ENCODE measurements around the gene COLQ.
"Not testable (repeated sequence)": the region's sequence is repeated elsewhere in the genome, so short reads cannot be mapped to it uniquely, and the experiment has no call there.

Gene COLQ

GRCh38 chr3:15521573-15521965 is at the start of gene COLQ:
Gene COLQ (minus strand): TSS chr3:15521706. CDS start chr3:15521625, 81 bp downstream.
- in situ Hi-C loops (cut with HindIII; ENCODE audit: low sequenced_read_pairs) = no loop called here

GRCh38 chr3:15563190-15563589 is 41.7 kb upstream of the COLQ start:
- in situ Hi-C loops (cut with HindIII; ENCODE audit: low sequenced_read_pairs) = no loop called here

- in situ Hi-C loops (cut with HindIII; ENCODE audit: low sequenced_read_pairs) = no loop called here
Measured at GRCh38 chr3:15562560-15562959, 41.1 kb upstream of the COLQ start.

- in situ Hi-C loops (cut with HindIII; ENCODE audit: low sequenced_read_pairs) = no loop called here
Measured at GRCh38 chr3:15558581-15558980, 37.1 kb upstream of the COLQ start.

GRCh38 chr3:15557511-15557946 is 36.0 kb upstream of the COLQ start:
- in situ Hi-C loops (cut with HindIII; ENCODE audit: low sequenced_read_pairs) = no loop called here

GRCh38 chr3:15556512-15556911 is 35.0 kb upstream of the COLQ start:
- in situ Hi-C loops (cut with HindIII; ENCODE audit: low sequenced_read_pairs) = no loop called here

GRCh38 chr3:15553749-15554148 is 32.2 kb upstream of the COLQ start:
- in situ Hi-C loops (cut with HindIII; ENCODE audit: low sequenced_read_pairs) = no loop called here

GRCh38 chr3:15551902-15552301 is 30.4 kb upstream of the COLQ start:
- in situ Hi-C loops (cut with HindIII; ENCODE audit: low sequenced_read_pairs) = no loop called here

GRCh38 chr3:15549846-15550245 is 28.3 kb upstream of the COLQ start:
- in situ Hi-C loops (cut with HindIII; ENCODE audit: low sequenced_read_pairs) = no loop called here

- in situ Hi-C loops (cut with HindIII; ENCODE audit: low sequenced_read_pairs) = no loop called here
Measured at GRCh38 chr3:15542614-15543013, 21.1 kb upstream of the COLQ start.

- in situ Hi-C loops (cut with HindIII; ENCODE audit: low sequenced_read_pairs) = no loop called here
Measured at GRCh38 chr3:15541371-15541770, 19.9 kb upstream of the COLQ start.

GRCh38 chr3:15539066-15539465 is 17.6 kb upstream of the COLQ start:
- in situ Hi-C loops (cut with HindIII; ENCODE audit: low sequenced_read_pairs) = no loop called here

- in situ Hi-C loops (cut with HindIII; ENCODE audit: low sequenced_read_pairs) = no loop called here
Measured at GRCh38 chr3:15538345-15538744, 16.8 kb upstream of the COLQ start.

GRCh38 chr3:15536856-15537255 is 15.3 kb upstream of the COLQ start:
- in situ Hi-C loops (cut with HindIII; ENCODE audit: low sequenced_read_pairs) = no loop called here

GRCh38 chr3:15535732-15536131 is 14.2 kb upstream of the COLQ start:
- in situ Hi-C loops (cut with HindIII; ENCODE audit: low sequenced_read_pairs) = no loop called here

- in situ Hi-C loops (cut with HindIII; ENCODE audit: low sequenced_read_pairs) = not testable (repeated sequence)
Measured at GRCh38 chr3:15532614-15533013, 11.1 kb upstream of the COLQ start.

- in situ Hi-C loops (cut with HindIII; ENCODE audit: low sequenced_read_pairs) = no loop called here
Measured at GRCh38 chr3:15531346-15531745, 9.8 kb upstream of the COLQ start.

GRCh38 chr3:15528854-15529537 is 7.5 kb upstream of the COLQ start:
- in situ Hi-C loops (cut with HindIII; ENCODE audit: low sequenced_read_pairs) = no loop called here

GRCh38 chr3:15527031-15527459 is 5.5 kb upstream of the COLQ start:
- in situ Hi-C loops (cut with HindIII; ENCODE audit: low sequenced_read_pairs) = no loop called here

GRCh38 chr3:15525790-15526189 is 4.3 kb upstream of the COLQ start:
- in situ Hi-C loops (cut with HindIII; ENCODE audit: low sequenced_read_pairs) = no loop called here

- in situ Hi-C loops (cut with HindIII; ENCODE audit: low sequenced_read_pairs) = no loop called here
Measured at GRCh38 chr3:15523660-15524417, 2.3 kb upstream of the COLQ start.

- in situ Hi-C loops (cut with HindIII; ENCODE audit: low sequenced_read_pairs) = no loop called here
Measured at GRCh38 chr3:15522016-15522415, 510 bp upstream of the COLQ start.

All from DLD1 (cell line).